ENCODE data around the gene THRB. TPM values are rescaled to one million over a fixed set of nuclear protein-coding genes. Genes with fewer than 3 reads are reported as not detected.
A peak's percentile ranks its signal among the peaks of the same experiment; 100 is the strongest.

Gene THRB
- polyA plus RNA-seq (2013, experiment 1 of 2): 5.1 TPM
- 4.9 TPM for polyA plus RNA-seq (2013, experiment 2 of 2)

DNA sequence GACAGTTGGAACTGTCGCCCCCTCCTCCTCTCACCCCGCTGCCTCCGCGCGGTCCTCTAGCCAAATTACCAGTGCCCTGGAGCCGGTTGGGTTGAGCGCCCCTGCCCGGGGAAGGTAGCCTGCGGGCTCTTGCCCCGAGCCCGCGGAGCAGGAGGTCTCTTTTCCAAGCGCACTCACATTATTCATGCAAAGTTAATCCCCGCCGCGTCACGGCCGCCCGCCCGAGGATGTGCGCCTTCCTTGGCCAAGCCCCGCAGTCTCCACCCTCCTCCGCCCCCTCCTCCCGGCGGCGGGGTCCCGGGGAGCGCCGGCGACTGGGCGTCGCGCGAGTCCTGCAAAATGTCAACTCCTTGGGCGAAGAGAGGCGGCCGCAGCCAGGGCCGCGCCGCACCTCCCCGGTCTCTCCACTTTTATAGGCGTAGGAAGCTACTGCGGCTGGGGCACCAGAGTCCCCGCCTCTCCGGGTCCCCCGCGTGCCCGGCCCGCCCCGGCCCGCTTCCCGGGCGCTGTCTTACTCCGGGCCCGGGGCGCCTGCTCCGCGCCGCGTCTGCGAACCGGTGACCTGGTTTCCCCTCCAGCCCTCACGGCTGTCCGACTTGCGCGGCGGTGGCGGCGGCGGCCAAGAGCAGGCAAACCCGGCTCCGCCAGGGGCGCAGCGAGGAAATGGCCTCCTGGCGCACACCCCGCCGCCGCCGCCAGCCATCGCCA is at the start of gene THRB:
Gene THRB (minus strand): TSS at position 233 of the 708 bp plus-strand sequence.
- Histone ChIP-seq H3K79me1 (replicated peaks; ENCODE audit: low read length, poor library complexity, severe bottlenecking) (peaks cover 10% of the 10 kb centered on the region), H2BK120ac (ENCODE audit: low read depth, low read length) (peak within 1 kb of the TSS; percentile 93), H2BK12ac (ENCODE audit: low read length in 2 of 2) (peak within 1 kb of the TSS; percentile 87 to 96), H3K4me2 (ENCODE audit: low read length, poor library complexity, severe bottlenecking) (peak within 1 kb of the TSS; percentile 97), H2BK5ac (ENCODE audit: low read depth, low read length, poor library complexity, severe bottlenecking) (peak within 1 kb of the TSS; percentile 80), H3K9me3 (ENCODE audit: control insufficient read depth, low read length) (no peaks in the 10 kb centered on the region), H3K18ac (ENCODE audit: low read depth in 1 of 2, low read length in 2 of 2) (peak within 1 kb of the TSS; percentile 89 to 98), H3K9ac (ENCODE audit: low read length) (peak within 1 kb of the TSS; percentile 90), H2BK15ac (ENCODE audit: low read depth, poor library complexity, severe bottlenecking) (peak within 1 kb of the TSS; percentile 98), H3K4me1 (ENCODE audit: control insufficient read depth, insufficient read depth, low read depth, low read length) (peaks cover 11% of the 10 kb centered on the region), H3K36me3 (ENCODE audit: control insufficient read depth in 1 of 2, insufficient read depth in 2 of 2, low read depth in 1 of 2, low read length in 2 of 2) (no peaks in the 10 kb centered on the region), H3K4me3 (ENCODE audit: insufficient read depth in 1 of 2, low read depth in 1 of 2, low read length in 2 of 2) (peak within 1 kb of the TSS; percentile 86 to 91), H3K27ac (ENCODE audit: low read length, poor library complexity, severe bottlenecking) (peak within 1 kb of the TSS; percentile 58), H2AFZ (ENCODE audit: low read depth, low read length) (peak within 1 kb of the TSS; percentile 92), H3K14ac (ENCODE audit: low read length in 2 of 2) (peak within 1 kb of the TSS; percentile 50 to 89), H3K4ac (ENCODE audit: low read depth in 1 of 2, low read length in 2 of 2) (peak within 1 kb of the TSS; percentile 72 to 93), H3K23ac (ENCODE audit: low read length in 2 of 2) (peak within 1 kb of the TSS in 1 of 2 experiments; percentile 70), H4K8ac (ENCODE audit: low read length) (peak within 1 kb of the TSS; percentile 98), H2AK5ac (ENCODE audit: low read length, severe bottlenecking) (no peak within 1 kb of the TSS), H4K91ac (ENCODE audit: low read length) (peak within 1 kb of the TSS; percentile 88), H3K27me3 (ENCODE audit: control insufficient read depth in 1 of 2, insufficient read depth in 1 of 2, low read length in 2 of 2) (no peaks in the 10 kb centered on the region)
- WGBS: under 1% methylated on average over 72 of the region's 80 CpGs
- peak; percentile 76 for DNase-seq

DNA sequence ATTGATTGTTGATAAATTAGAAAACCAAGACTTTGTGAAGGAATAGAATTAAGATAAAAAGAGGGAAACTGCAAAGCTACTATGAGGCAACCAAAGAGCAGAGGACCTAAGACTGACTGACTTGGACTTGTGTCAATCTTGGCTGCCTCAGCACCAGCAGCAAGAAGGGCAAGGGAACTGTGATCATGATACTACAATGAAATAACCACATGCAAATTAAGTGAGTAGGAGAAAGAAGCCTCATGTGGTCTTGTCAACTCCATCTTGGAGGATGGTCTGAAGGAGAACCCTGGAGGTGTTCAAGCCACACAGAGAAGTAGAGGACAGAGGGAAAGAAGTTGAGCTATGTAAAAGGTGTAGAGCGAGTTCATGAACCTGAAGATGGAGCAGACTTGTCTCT is 47.3 kb upstream of the THRB start:
- Histone ChIP-seq H3K27ac (ENCODE audit: low read length, poor library complexity, severe bottlenecking) (no peak overlapping the region), H3K4me2 (ENCODE audit: low read length, poor library complexity, severe bottlenecking) (no peak overlapping the region), H3K9ac (ENCODE audit: low read length) (no peak overlapping the region), H3K4me3 (ENCODE audit: insufficient read depth in 1 of 2, low read depth in 1 of 2, low read length in 2 of 2) (no peak overlapping the region), H3K14ac (ENCODE audit: low read length in 2 of 2) (no peak overlapping the region), H4K91ac (ENCODE audit: low read length) (no peak overlapping the region), H2AK5ac (ENCODE audit: low read length, severe bottlenecking) (no peak overlapping the region), H4K8ac (ENCODE audit: low read length) (no peak overlapping the region), H3K4ac (ENCODE audit: low read depth in 1 of 2, low read length in 2 of 2) (peak overlapping the region in 1 of 2 experiments; percentile 80), H2BK15ac (ENCODE audit: low read depth, poor library complexity, severe bottlenecking) (no peak overlapping the region), H3K36me3 (ENCODE audit: control insufficient read depth in 1 of 2, insufficient read depth in 2 of 2, low read depth in 1 of 2, low read length in 2 of 2) (no peaks in the 10 kb centered on the region), H3K27me3 (ENCODE audit: control insufficient read depth in 1 of 2, insufficient read depth in 1 of 2, low read length in 2 of 2) (no peaks in the 10 kb centered on the region), H2AFZ (ENCODE audit: low read depth, low read length) (no peak overlapping the region), H3K23ac (ENCODE audit: low read length in 2 of 2) (peak overlapping the region in 1 of 2 experiments; percentile 59), H3K4me1 (ENCODE audit: control insufficient read depth, insufficient read depth, low read depth, low read length) (no peaks in the 10 kb centered on the region), H3K9me3 (ENCODE audit: control insufficient read depth, low read length) (no peaks in the 10 kb centered on the region), H3K79me1 (replicated peaks; ENCODE audit: low read length, poor library complexity, severe bottlenecking) (no peaks in the 10 kb centered on the region), H2BK12ac (ENCODE audit: low read length in 2 of 2) (peak overlapping the region in 1 of 2 experiments; percentile 83), H2BK120ac (ENCODE audit: low read depth, low read length) (no peak overlapping the region), H3K18ac (ENCODE audit: low read depth in 1 of 2, low read length in 2 of 2) (peak overlapping the region in 1 of 2 experiments; percentile 80), H2BK5ac (ENCODE audit: low read depth, low read length, poor library complexity, severe bottlenecking) (no peak overlapping the region)
- WGBS: 100% methylated on average over 1 of the region's 1 CpG
- no peak for DNase-seq

DNA sequence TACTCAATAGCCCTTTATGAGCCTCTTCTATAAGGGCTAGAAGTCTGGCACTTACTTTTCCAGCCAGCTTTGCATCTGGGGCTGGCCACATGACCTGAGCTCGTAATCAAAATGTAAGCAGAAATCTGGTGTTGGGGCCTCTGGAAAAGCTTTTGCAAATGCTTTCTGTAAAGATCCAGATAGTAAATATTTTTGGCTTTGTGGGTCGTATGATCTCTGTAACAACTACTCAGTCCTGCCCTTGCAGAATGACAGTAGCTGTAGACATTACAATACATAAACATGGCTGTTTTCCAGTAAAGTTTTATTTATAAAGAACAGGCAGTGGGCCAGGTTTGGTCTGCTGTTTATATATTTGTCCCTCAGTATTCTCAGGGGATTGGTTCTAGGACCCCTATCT is 46.2 kb upstream of the THRB start:
- no peak overlapping the region for H3K4me3 ChIP-seq (ENCODE audit: insufficient read depth in 1 of 2, low read depth in 1 of 2, low read length in 2 of 2)

DNA sequence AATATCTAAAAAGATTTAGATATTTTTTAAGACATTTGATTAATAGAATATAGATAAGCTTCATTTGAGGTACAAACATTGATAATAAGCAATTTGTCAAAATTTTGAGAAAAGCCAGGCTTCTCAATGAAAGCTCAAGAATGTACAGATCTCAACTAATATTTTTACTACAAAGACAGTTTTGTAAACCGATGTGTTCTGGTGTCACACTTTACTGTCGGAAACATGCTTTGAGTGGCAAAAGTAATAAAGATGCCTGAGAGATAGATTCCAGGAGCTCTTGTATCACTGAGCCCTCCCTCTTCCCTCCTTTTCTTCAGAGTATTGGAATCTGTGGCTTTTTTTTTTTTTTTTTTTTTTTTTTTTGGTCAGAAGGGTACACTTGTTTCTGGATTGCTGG is 45.0 kb upstream of the THRB start:
- Histone ChIP-seq H4K91ac (ENCODE audit: low read length) (no peak overlapping the region), H3K9ac (ENCODE audit: low read length) (no peak overlapping the region), H2AFZ (ENCODE audit: low read depth, low read length) (no peak overlapping the region), H3K27me3 (ENCODE audit: control insufficient read depth in 1 of 2, insufficient read depth in 1 of 2, low read length in 2 of 2) (no peaks in the 10 kb centered on the region), H3K23ac (ENCODE audit: low read length in 2 of 2) (no peak overlapping the region), H3K36me3 (ENCODE audit: control insufficient read depth in 1 of 2, insufficient read depth in 2 of 2, low read depth in 1 of 2, low read length in 2 of 2) (no peaks in the 10 kb centered on the region), H3K4me1 (ENCODE audit: control insufficient read depth, insufficient read depth, low read depth, low read length) (no peaks in the 10 kb centered on the region), H3K18ac (ENCODE audit: low read depth in 1 of 2, low read length in 2 of 2) (no peak overlapping the region), H3K27ac (ENCODE audit: low read length, poor library complexity, severe bottlenecking) (no peak overlapping the region), H3K9me3 (ENCODE audit: control insufficient read depth, low read length) (no peaks in the 10 kb centered on the region), H3K4ac (ENCODE audit: low read depth in 1 of 2, low read length in 2 of 2) (no peak overlapping the region), H2BK12ac (ENCODE audit: low read length in 2 of 2) (peak overlapping the region in 1 of 2 experiments; percentile 88), H2BK5ac (ENCODE audit: low read depth, low read length, poor library complexity, severe bottlenecking) (no peak overlapping the region), H3K4me3 (ENCODE audit: insufficient read depth in 1 of 2, low read depth in 1 of 2, low read length in 2 of 2) (no peak overlapping the region), H3K14ac (ENCODE audit: low read length in 2 of 2) (no peak overlapping the region), H2BK120ac (ENCODE audit: low read depth, low read length) (no peak overlapping the region), H3K4me2 (ENCODE audit: low read length, poor library complexity, severe bottlenecking) (no peak overlapping the region), H2BK15ac (ENCODE audit: low read depth, poor library complexity, severe bottlenecking) (no peak overlapping the region), H4K8ac (ENCODE audit: low read length) (no peak overlapping the region), H3K79me1 (replicated peaks; ENCODE audit: low read length, poor library complexity, severe bottlenecking) (no peaks in the 10 kb centered on the region), H2AK5ac (ENCODE audit: low read length, severe bottlenecking) (no peak overlapping the region)
- WGBS: no CpG with 5 or more reads among the region's 2 CpGs
- no peak for DNase-seq

More for the DNA sequence above, 46.2 kb upstream of the THRB start:
- Histone ChIP-seq H3K14ac (ENCODE audit: low read length in 2 of 2) (no peak overlapping the region), H2AFZ (ENCODE audit: low read depth, low read length) (no peak overlapping the region), H3K27me3 (ENCODE audit: control insufficient read depth in 1 of 2, insufficient read depth in 1 of 2, low read length in 2 of 2) (no peaks in the 10 kb centered on the region), H2BK12ac (ENCODE audit: low read length in 2 of 2) (no peak overlapping the region), H4K91ac (ENCODE audit: low read length) (no peak overlapping the region), H3K23ac (ENCODE audit: low read length in 2 of 2) (no peak overlapping the region), H3K9ac (ENCODE audit: low read length) (no peak overlapping the region), H3K27ac (ENCODE audit: low read length, poor library complexity, severe bottlenecking) (no peak overlapping the region), H3K4me2 (ENCODE audit: low read length, poor library complexity, severe bottlenecking) (no peak overlapping the region), H2BK5ac (ENCODE audit: low read depth, low read length, poor library complexity, severe bottlenecking) (no peak overlapping the region), H3K18ac (ENCODE audit: low read depth in 1 of 2, low read length in 2 of 2) (no peak overlapping the region), H3K4ac (ENCODE audit: low read depth in 1 of 2, low read length in 2 of 2) (no peak overlapping the region), H3K36me3 (ENCODE audit: control insufficient read depth in 1 of 2, insufficient read depth in 2 of 2, low read depth in 1 of 2, low read length in 2 of 2) (no peaks in the 10 kb centered on the region), H3K9me3 (ENCODE audit: control insufficient read depth, low read length) (no peaks in the 10 kb centered on the region), H2BK120ac (ENCODE audit: low read depth, low read length) (no peak overlapping the region), H2BK15ac (ENCODE audit: low read depth, poor library complexity, severe bottlenecking) (no peak overlapping the region), H3K4me1 (ENCODE audit: control insufficient read depth, insufficient read depth, low read depth, low read length) (no peaks in the 10 kb centered on the region), H2AK5ac (ENCODE audit: low read length, severe bottlenecking) (no peak overlapping the region), H3K79me1 (replicated peaks; ENCODE audit: low read length, poor library complexity, severe bottlenecking) (no peaks in the 10 kb centered on the region), H4K8ac (ENCODE audit: low read length) (no peak overlapping the region)
- WGBS: 44% methylated on average over 1 of the region's 2 CpGs
- DNase-seq: peak; percentile 61
